Loucy (cell line): ENCODE measurements around the gene IRF2BP2.

Experiments
- H2AFZ ChIP-seq: fragments of 200-600 bp; sonication (generic); 2 replicates; pipeline ENCODE4 v1.6.0; 2016; ENCODE audit warnings: antibody characterized with exemption, mild to moderate bottlenecking, low read length, moderate library complexity
- H3F3A ChIP-seq: fragments of 200-600 bp; 2 replicates; pipeline ENCODE4 v1.6.0; 2016; ENCODE audit warnings: antibody characterized with exemption, low read depth, mild to moderate bottlenecking
- H3K27me3 ChIP-seq: fragments of 200-600 bp; sonication (generic); 2 replicates; pipeline ENCODE4 v1.6.1; 2014; ENCODE audit warnings: low read length, mild to moderate bottlenecking; ENCODE audit not compliant: insufficient read depth, poor library complexity, severe bottlenecking
- H3K36me3 ChIP-seq: fragments of 200-600 bp; sonication (generic); 2 replicates; pipeline ENCODE4 v1.6.1; 2016; ENCODE audit warnings: low read length; ENCODE audit not compliant: insufficient read depth
- H3K4me1 ChIP-seq: fragments of 200-600 bp; sonication (generic); 2 replicates; pipeline ENCODE4 v1.5.1; 2014; ENCODE audit warnings: low read length, mild to moderate bottlenecking; ENCODE audit not compliant: insufficient read depth, poor library complexity, severe bottlenecking
- H3K4me2 ChIP-seq: fragments of 200-600 bp; sonication (generic); 2 replicates; pipeline ENCODE4 v1.6.0; 2014; ENCODE audit warnings: antibody characterized with exemption, low read length, low read depth, mild to moderate bottlenecking; ENCODE audit not compliant: poor library complexity, severe bottlenecking
- H3K4me3 ChIP-seq: fragments of 200-600 bp; sonication (generic); 2 replicates; pipeline ENCODE4 v1.5.1; 2014; ENCODE audit warnings: low read length, mild to moderate bottlenecking, mixed read lengths; ENCODE audit not compliant: poor library complexity, severe bottlenecking
- H3K79me2 ChIP-seq: fragments of 200-600 bp; sonication (generic); 2 replicates; pipeline ENCODE4 v1.6.1; 2014; ENCODE audit warnings: low read length; ENCODE audit not compliant: insufficient read depth
- H3K9ac ChIP-seq: fragments of 200-600 bp; sonication (generic); 2 replicates; pipeline ENCODE4 v1.6.0; 2014; ENCODE audit warnings: mild to moderate bottlenecking, low read depth, low read length, moderate library complexity; ENCODE audit not compliant: poor library complexity, severe bottlenecking
- H3K9me2 ChIP-seq: fragments of 200-600 bp; sonication (generic); replicated peaks from 2 replicates; pipeline ENCODE4 v1.6.1; 2016; ENCODE audit warnings: low read depth, low read length, mixed read lengths
- H3K9me3 ChIP-seq: fragments of 200-600 bp; sonication (generic); 2 replicates; pipeline ENCODE4 v1.6.1; 2014; ENCODE audit warnings: mild to moderate bottlenecking, antibody characterized with exemption, low read length, low read depth; ENCODE audit not compliant: insufficient read depth
- H4K20me1 ChIP-seq: fragments of 200-600 bp; sonication (generic); 2 replicates; pipeline ENCODE4 v1.6.0; 2014; ENCODE audit warnings: antibody characterized with exemption, low read length, mild to moderate bottlenecking; ENCODE audit not compliant: insufficient read depth, poor library complexity, severe bottlenecking
- CTCF ChIP-seq: fragments of 200-600 bp; sonication (generic); conservative IDR thresholded peaks from 2 replicates; pipeline ENCODE4 v1.5.1; 2014; ENCODE audit warnings: mild to moderate bottlenecking, antibody characterized with exemption, low read length
- EZH2phosphoT487 ChIP-seq: fragments of 200-600 bp; IDR thresholded peaks from 2 replicates; pipeline ENCODE4 v1.6.1; 2018; ENCODE audit warnings: antibody characterized with exemption, mild to moderate bottlenecking, moderate library complexity, borderline replicate concordance

The IRF2BP2 gene

GRCh38 chr1:234608911-234609690 lies 877 bp downstream of the IRF2BP2 start:
- Histone ChIP-seq H2AFZ (no peak overlapping the region), H3K79me2 (peaks cover 63% of the 10 kb centered on the region), H4K20me1 (peaks cover 45% of the 10 kb centered on the region), H3K36me3 (peaks cover 26% of the 10 kb centered on the region), H3K9me3 (no peaks in the 10 kb centered on the region), H3K9me2 (no peaks in the 10 kb centered on the region), H3F3A (peaks cover 14% of the 10 kb centered on the region), H3K9ac (peak overlapping the region; percentile 92), H3K4me3 (peak overlapping the region; percentile 88), H3K27me3 (peaks cover 14% of the 10 kb centered on the region), H3K4me2 (peak overlapping the region; percentile 95), H3K4me1 (peaks cover 53% of the 10 kb centered on the region)
- TF ChIP-seq EZH2phosphoT487 (no peak), CTCF (no peak)

GRCh38 chr1:234608025-234608910 lies 1.7 kb downstream of the IRF2BP2 start:
- Histone ChIP-seq H3K36me3 (peaks cover 31% of the 10 kb centered on the region), H3K4me3 (peak overlapping the region; percentile 88), H3K27me3 (peaks cover 14% of the 10 kb centered on the region), H3K4me2 (peak overlapping the region; percentile 95), H4K20me1 (peaks cover 53% of the 10 kb centered on the region), H3K9ac (peak overlapping the region; percentile 92), H3K79me2 (peaks cover 71% of the 10 kb centered on the region), H3K4me1 (peaks cover 53% of the 10 kb centered on the region), H3F3A (peaks cover 20% of the 10 kb centered on the region), H2AFZ (no peak overlapping the region), H3K9me3 (no peaks in the 10 kb centered on the region), H3K9me2 (no peaks in the 10 kb centered on the region)
- TF ChIP-seq EZH2phosphoT487 (no peak), CTCF (0 out of 2 replicates have a peak, but pooled peaks have one; percentile 27)

- no peaks in the 10 kb centered on the region for H3K9me2 ChIP-seq
- peak overlapping the region; percentile 88 for H3K4me3 ChIP-seq
- peak overlapping the region; percentile 95 for H3K4me2 ChIP-seq
- H3K4me1 ChIP-seq = peaks cover 53% of the 10 kb centered on the region
- no peak overlapping the region for H2AFZ ChIP-seq
- H3K79me2 ChIP-seq = peaks cover 80% of the 10 kb centered on the region
- H3K36me3 ChIP-seq = peaks cover 31% of the 10 kb centered on the region
- peak overlapping the region; percentile 92 for H3K9ac ChIP-seq
- no peak for TF ChIP-seq EZH2phosphoT487
- TF ChIP-seq CTCF = no peak; the same call in none of the 2 replicates
- H3K27me3 ChIP-seq = peaks cover 14% of the 10 kb centered on the region
- peaks cover 29% of the 10 kb centered on the region for H3F3A ChIP-seq
- peaks cover 62% of the 10 kb centered on the region for H4K20me1 ChIP-seq
- no peaks in the 10 kb centered on the region for H3K9me3 ChIP-seq
These were observed 2.6 kb downstream of the IRF2BP2 start for GRCh38 chr1:234607109-234608024.
